ENCODE results near the gene SRSF6.
A peak's percentile ranks its signal among the peaks of the same experiment; 100 is the strongest.
"Not testable (repeated sequence)": the region's sequence is repeated elsewhere in the genome, so short reads cannot be mapped to it uniquely, and the experiment has no call there.

The SRSF6 gene

GRCh38 chr20:43457640-43458421, at the start of gene SRSF6:
SRSF6 (plus strand) TSS chr20:43457896; CDS start chr20:43458034, 138 bp downstream.
- DNase-seq, result peak; percentile 88

- DNase-seq, result no peak
Observed at GRCh38 chr20:43408848-43409576, 48.7 kb upstream of the SRSF6 start.

GRCh38 chr20:43409577-43409913, 48.2 kb upstream of the SRSF6 start:
- DNase-seq, result no peak

- no peak for DNase-seq
Observed at GRCh38 chr20:43415661-43416430, 41.9 kb upstream of the SRSF6 start.

GRCh38 chr20:43416591-43417228, 41.0 kb upstream of the SRSF6 start:
- no peak for DNase-seq

- no peak for DNase-seq
Observed at GRCh38 chr20:43420192-43420591, 37.5 kb upstream of the SRSF6 start.

- not testable (repeated sequence) for DNase-seq
Observed at GRCh38 chr20:43420913-43421312, 36.8 kb upstream of the SRSF6 start.

GRCh38 chr20:43426172-43426571, 31.5 kb upstream of the SRSF6 start:
- DNase-seq, result no peak

GRCh38 chr20:43430265-43431133, 27.2 kb upstream of the SRSF6 start:
- DNase-seq, result no peak

DNA sequence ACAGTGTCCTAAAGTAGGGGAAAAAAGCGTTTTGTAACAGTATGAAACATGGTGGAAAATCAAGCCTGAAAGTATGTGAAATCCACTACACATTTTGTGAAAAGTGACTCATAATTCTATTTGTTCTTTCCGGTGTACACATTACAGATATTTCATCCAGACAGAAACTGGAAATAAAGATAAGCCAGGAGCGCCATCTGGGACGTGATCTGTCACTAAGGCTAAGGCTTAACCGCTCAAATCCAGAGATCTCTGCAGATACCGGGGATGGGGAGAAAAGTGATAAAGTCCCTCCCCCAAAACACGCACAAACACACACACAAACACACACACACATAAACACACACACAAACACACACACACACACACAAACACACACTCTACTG, 26.6 kb upstream of the SRSF6 start:
- no peak for DNase-seq

DNA sequence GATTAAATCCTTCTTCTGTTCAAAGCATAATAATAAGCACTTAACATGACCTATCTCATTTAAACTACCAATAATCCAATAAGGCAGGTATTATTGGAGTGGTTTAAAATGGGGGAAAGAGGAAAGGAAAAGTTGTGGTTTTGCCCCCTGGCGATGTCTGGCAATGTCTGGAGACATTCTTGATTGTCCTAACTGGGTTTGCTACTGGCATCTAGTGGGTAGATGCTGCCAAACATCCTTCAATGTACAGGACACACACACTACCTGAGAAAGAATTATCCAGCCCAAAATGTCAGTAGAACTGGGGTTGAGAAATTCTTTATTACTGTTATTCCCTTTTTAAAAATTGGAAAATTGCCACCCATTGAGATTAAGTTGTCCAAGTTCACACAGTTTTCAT, 25.2 kb upstream of the SRSF6 start:
- no peak for DNase-seq

- DNase-seq, result no peak
Observed at GRCh38 chr20:43433250-43433854, 24.3 kb upstream of the SRSF6 start.

- DNase-seq, result no peak
Observed at GRCh38 chr20:43434565-43434964, 23.1 kb upstream of the SRSF6 start.

GRCh38 chr20:43438578-43439316, 18.9 kb upstream of the SRSF6 start:
- DNase-seq, result no peak

DNA sequence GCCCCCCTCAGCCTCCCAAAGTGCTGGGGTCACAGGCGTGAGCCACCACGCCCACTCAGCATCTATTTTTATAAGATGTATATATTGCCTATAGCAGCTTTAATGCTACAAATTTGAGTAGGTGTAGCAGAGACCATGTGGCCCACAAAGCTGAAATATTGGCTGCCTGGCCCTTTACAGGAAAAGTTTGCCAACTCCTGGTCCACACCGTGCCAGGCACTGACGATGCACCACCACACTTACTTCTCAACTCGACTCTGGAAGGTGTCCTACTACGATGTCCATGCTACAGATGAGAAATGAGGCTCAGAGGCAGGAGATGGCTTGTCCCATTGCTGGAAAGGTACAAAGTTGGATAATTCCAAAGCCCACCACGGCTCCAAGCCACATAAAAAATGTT, 17.2 kb upstream of the SRSF6 start:
- DNase-seq, result no peak

DNA sequence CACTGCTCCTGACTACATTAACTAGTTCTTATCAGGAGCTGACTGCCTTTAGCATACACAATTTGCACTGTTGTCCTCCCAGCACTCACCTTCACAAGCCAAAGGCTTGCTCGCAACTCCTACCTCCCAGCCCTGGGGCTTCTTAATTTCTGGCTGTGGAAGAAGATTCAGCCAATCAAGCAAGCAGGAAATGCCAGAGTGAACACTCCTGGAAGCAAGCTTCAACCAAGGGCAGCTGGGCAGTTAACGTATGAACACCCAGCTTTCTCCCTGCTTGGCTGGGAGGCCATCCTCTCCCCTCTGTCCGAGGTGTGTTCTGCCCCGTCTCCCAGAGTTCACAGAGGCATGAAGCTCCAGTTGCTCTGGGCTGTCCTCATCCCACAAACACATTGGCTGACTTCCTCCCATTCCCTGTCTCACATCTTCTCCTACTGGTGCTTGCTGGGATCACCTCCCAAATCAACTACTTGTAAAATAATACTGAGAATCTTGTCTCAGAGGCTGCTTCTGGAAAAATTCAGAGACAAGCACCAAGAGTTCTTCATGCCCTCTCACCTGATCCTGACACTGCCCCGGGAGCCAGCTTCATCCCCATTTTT, 15.3 kb upstream of the SRSF6 start:
- no peak for DNase-seq

DNA sequence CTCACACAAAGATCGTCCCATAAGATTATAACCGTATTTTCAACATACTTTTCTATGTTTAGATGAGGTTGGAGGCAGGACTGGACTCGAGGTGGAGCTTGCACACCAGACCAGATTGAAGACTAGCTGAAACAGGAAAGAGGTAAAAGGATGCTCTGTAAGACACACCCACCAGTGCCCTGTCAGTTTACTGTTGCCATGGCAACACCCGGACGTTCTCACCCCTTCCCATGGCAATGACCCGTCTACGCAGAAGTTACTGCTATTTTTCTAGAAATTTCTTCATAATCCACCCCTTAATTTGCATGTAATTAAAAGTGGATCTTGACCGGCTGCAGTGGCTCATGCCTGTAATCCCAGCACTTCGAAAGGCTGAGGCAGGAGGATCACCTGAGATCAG, 13.6 kb upstream of the SRSF6 start:
- no peak for DNase-seq

GRCh38 chr20:43446361-43446879, 11.3 kb upstream of the SRSF6 start:
- DNase-seq, result no peak

GRCh38 chr20:43448431-43448747, 9.3 kb upstream of the SRSF6 start:
- not testable (repeated sequence) for DNase-seq

- peak; percentile 22 for DNase-seq
Observed at GRCh38 chr20:43448748-43449535, 8.8 kb upstream of the SRSF6 start.

All from activated CD4-positive, alpha-beta T cell treated with anti-CD3 and anti-CD28 coated beads for 1 hour (primary cell).